Fibroblast of mammary gland (primary cell): ENCODE results near the gene FBXO17.

ENCODE experiments used
- DNase-seq: peaks from one replicate; pipeline ENCODE4 v3.0.0-alpha.2; 2010; ENCODE audit warnings: low read depth
- H3K4me3 ChIP-seq: 2 replicates; pipeline ENCODE4 v1.5.1; 2011; ENCODE audit warnings: low read depth, mild to moderate bottlenecking, low read length, moderate library complexity; ENCODE audit not compliant: control insufficient read depth
- CTCF ChIP-seq: conservative IDR thresholded peaks from 2 replicates; pipeline ENCODE4 v1.5.1; 2011; ENCODE audit warnings: low read depth, low read length, inconsistent platforms; ENCODE audit not compliant: control insufficient read depth, insufficient read depth

FBXO17 gene

GRCh38 chr19:38907670-38908069 is 67.9 kb downstream of the FBXO17 start:
- TF ChIP-seq CTCF = no peak
- no peak overlapping the region for H3K4me3 ChIP-seq
- DNase-seq = no peak

DNA sequence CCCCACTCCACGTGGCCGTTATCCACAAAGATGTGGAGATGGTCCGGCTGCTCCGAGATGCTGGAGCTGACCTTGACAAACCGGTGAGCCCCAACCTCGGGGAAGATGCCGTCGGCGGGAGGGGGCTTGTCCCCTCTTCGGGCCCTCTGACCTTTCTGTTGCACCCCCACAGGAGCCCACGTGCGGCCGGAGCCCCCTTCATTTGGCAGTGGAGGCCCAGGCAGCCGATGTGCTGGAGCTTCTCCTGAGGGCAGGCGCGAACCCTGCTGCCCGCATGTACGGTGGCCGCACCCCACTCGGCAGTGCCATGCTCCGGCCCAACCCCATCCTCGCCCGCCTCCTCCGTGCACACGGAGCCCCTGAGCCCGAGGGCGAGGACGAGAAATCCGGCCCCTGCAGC is 68.3 kb downstream of the FBXO17 start:
- H3K4me3 ChIP-seq = no peak overlapping the region
- TF ChIP-seq CTCF = no peak
- DNase-seq = no peak

DNA sequence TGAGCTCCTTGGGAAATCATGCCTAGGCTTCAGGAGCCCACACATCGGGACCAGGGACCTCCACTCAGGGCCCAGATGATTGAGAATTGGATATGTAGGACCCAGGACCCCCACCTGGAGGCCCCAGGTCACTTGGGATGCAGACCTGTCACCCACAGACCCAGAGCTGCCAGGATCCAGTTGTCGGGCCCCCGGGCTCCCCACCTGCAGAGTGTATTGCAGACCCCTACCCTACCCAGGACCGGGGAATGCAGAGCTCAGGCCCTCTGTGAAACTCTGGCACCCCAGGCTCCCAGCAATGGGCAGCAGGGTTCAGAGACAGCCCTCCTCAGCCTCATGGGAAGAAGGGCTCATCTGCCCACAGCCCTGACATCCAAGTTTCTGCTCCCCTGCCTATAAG is 69.9 kb downstream of the FBXO17 start:
- H3K4me3 ChIP-seq = no peak overlapping the region
- TF ChIP-seq CTCF = no peak
- no peak for DNase-seq

DNA sequence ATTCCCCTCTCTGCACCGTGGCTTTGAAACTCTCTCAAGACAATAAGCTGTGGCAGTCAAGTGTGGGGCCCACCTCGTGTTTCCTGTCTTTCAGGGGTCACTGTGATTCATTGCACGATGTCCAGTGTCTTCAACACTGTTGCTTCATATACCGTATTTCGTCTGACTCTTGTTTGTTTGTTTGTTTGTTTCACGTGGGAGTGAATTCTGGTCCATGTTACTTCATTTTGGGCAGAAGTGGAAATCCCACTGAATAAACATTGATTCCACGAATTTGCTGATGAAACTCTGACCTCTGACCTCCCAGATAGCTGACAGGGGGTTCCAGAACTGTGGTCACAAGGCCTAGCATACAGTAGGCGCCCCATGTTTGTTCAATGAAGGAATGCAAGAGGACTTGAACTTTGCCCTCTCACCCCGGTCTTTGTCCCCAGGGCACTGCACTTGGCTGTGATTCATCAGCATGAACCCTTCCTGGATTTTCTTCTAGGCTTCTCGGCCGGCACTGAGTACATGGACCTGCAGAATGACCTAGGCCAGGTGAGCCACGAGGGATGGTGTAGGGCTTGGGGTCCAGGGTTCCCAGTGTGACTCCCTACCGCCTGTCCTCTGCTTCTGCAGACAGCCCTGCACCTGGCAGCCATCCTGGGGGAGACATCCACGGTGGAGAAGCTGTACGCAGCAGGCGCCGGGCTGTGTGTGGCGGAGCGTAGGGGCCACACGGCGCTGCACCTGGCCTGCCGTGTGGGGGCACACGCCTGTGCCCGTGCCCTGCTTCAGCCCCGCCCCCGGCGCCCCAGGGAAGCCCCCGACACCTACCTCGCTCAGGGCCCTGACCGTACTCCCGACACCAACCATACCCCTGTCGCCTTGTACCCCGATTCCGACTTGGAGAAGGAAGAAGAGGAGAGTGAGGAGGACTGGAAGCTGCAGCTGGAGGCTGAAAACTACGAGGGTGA is 70.7 kb downstream of the FBXO17 start:
- no peak for DNase-seq
- TF ChIP-seq CTCF = no peak
- H3K4me3 ChIP-seq = no peak overlapping the region

DNA sequence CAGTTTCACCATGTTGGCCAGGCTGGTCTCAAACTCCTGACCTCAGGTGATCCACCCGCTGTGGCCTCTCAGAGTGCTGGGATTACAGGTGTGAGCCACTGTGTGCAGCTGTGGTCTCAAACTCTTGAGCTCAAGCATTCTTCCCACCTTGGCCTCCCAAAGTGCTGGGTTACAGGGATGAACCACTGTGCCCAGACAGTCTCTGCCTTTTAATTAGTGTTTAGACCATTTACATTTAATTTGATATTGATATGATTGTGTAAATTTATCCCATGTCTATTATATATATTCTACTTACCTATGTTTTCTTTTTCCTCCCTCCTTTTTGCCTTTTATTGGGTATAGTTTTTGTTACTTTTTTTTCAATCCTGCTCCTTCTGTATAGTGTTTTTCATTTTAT is 73.9 kb downstream of the FBXO17 start:
- no peak for DNase-seq
- TF ChIP-seq CTCF = no peak
- H3K4me3 ChIP-seq = no peak overlapping the region

DNA sequence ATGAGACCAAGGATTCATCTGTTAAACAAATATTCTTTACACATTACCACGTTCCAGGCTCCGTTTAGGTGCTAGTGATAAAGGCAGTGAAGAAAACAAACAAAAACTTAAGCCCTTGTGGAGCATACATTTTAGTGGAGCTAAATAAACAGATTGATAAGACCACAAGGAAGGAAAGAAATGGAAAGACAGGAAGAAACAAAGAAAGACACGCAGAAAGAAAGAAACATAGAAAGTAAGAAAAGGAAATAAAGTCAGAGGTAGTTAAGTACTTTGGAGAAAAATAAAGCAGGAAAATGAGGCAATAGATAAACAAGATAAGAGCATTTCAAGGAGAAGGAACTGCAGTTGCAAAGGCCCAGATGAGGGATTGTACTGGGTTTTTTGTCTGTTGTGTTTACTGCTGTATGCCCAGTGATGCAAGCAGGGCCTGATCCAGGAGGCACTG is 74.8 kb downstream of the FBXO17 start:
- H3K4me3 ChIP-seq = peak overlapping the region; percentile 90
- DNase-seq = no peak

More for the DNA sequence above, 74.8 kb downstream of the FBXO17 start:
- no peak for TF ChIP-seq CTCF
